T-helper 1 cell treated with Interleukin-12 subunit alpha and Interleukin-12 subunit beta and Interleukin-4 antibody, amounts not matched to agents 30 ng/mL and 1 ng/mL, for 36 hours (primary cell): ENCODE results near the gene CELF6. TPM values are rescaled to one million over a fixed set of nuclear protein-coding genes. Genes with fewer than 3 reads are reported as not detected.
"Not testable (repeated sequence)": the region's sequence is repeated elsewhere in the genome, so short reads cannot be mapped to it uniquely, and the experiment has no call there.

ENCODE experiments used
- intact Hi-C: fragments of 100-400 bp; cut with micrococcal nuclease; formaldehyde crosslinking; loops from one replicate; pipeline ENCODE4 v1.15.1; 2024
- total RNA-seq: library from RNA; stranded (reverse); gene quantifications from 2 replicates; pipeline ENCODE4 v1.2.3, GENCODE V29; 2022

CELF6 gene
- total RNA-seq, 1 donor from 2014 or later = 1.1 TPM

DNA sequence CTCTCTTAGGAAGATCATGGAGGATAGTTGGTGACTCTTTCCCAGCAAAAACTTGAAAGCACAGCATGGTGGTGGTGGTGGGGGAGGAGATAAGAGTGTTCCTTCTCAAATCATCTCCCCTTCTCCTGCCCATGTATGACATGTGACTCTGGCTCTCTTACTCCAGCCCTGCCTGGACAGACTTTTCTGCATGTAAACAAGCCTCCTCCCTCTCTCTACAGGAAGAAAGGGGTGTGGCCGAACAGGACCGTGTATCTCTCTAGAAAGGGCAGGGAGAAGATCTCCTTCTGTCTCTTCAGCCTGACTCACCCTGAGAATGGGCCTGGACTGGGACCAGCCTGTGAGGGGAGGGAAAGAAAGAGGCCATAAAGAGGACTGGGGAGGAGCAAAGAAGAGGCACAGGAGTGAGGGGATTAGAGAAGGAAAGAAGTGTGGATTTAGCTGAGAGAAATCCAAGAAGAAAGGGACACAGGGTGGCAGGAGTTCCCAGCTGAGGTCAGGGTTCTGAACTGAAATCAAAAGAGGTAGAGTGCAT is 1.5 kb downstream of the CELF6 start:
- intact Hi-C loops = no loop called here

DNA sequence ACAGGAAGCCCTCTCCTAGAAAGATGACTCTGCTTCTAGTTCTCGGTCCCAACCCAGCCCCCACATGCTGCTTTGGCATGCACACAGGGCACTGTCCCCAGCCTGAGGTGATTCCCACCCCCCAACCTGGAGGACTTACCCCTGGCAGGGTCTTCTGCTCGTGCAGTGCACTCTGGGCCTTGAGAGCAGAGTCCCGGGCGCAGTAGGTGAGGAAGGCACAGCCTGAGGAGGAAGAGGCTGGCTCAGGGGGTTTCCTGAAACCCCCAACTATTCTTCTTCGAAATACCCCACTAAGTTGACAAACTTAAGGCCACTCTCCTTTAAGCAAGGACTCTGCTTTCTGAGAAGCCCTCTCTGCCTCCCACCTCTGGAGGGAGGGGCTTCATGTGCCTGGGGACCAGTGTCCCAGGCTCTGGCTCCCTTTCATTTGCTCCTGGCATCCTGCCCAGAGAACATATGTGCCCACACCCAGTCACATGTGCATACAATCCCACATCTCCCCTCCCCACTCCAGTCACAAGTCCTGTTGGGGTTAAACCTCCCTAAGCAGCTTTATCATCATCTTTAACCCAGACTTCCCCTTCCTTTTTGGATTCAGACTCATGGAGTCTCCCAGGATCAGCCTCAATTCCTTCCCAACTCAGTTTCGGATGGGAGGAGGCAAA is 4.1 kb downstream of the CELF6 start:
- intact Hi-C loops = no loop called here

DNA sequence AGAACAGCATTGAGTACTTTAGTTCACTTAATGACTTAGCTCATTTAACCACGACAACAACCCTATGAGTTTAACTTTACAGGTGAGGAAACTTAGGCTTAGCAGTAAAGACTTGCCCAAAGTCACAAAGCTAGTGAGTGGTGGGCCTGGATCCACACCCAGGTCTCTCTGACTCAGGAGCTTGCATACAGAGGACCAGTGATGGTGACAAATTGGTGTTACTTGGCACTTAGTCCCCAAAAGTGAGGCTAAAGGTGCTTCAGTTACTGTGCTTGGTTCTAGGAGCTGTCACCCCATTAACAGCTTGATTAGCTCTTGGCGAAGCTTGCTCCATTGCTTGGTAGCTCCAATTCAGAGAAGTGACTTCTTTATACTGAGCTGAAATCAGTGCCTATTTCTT is 6.1 kb downstream of the CELF6 start:
- intact Hi-C loops = loop anchor here (2.0 kb wide), 1 partner anchor 63 kb away; the partner anchor contains the start of gene HEXA

GRCh38 chr15:72313448-72313840 is 6.5 kb downstream of the CELF6 start:
- intact Hi-C loops = loop anchor here (2.0 kb wide), 1 partner anchor 63 kb away; the partner anchor contains the start of gene HEXA

GRCh38 chr15:72312605-72313447 is 7.1 kb downstream of the CELF6 start:
- intact Hi-C loops = loop anchor here (1.0 to 2.0 kb wide), 3 partner anchors 64 to 220 kb away; partner anchors contain the start of genes ARIH1 and HEXA

DNA sequence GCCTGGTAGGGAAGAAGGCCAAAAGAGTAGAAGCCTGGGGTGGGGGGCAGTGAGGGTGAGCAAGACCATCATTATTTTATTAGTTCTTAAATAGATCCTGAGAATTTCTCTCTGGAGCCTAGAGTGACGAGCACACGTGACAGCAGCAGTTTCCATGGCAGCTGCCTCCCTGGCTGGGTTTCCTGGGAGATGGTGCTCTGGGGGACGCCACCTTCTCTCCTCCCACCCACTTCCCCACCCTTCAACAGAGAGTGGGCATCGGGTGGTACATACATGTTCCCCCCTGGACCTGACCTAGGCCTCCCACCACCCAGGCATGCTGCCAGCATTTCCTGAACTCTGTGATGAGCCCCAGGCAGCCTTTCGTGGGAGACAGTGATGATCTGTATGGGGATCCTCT is 12.9 kb downstream of the CELF6 start:
- intact Hi-C loops = loop anchor here (10.0 kb wide), 1 partner anchor 478 kb away; the partner anchor contains the start of gene ADPGK

GRCh38 chr15:72306211-72306785 is 13.7 kb downstream of the CELF6 start:
- intact Hi-C loops = loop anchor here (1.0 to 10.0 kb wide), 3 partner anchors 34 to 479 kb away; partner anchors contain the start of genes ADPGK, ARIH1 and PARP6

DNA sequence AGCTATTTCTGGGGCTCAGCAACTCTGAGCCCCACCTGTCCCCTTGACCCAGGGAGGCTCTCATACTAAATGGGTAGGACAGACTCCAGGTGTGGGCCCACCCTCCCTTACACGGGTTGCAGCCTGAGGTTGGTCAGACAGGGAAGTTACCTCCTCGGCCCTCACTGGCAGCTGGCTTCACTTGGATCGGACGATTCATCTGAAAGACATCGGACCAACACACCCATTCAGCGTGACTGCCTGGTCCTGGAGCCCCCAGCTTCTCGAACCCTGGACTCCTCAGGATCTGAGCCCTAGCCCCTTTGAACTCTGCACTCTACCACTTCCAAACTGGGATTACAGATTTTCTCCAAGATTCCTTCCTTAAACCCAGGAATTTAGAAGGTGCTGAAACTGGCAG is 15.4 kb downstream of the CELF6 start:
- intact Hi-C loops = loop anchor here (10.0 kb wide), 1 partner anchor 480 kb away; the partner anchor contains the start of gene ADPGK

- intact Hi-C loops = loop anchor here (10.0 kb wide), 1 partner anchor 482 kb away; the partner anchor contains the start of gene ADPGK
These were observed 17.0 kb downstream of the CELF6 start for GRCh38 chr15:72302955-72303354.

DNA sequence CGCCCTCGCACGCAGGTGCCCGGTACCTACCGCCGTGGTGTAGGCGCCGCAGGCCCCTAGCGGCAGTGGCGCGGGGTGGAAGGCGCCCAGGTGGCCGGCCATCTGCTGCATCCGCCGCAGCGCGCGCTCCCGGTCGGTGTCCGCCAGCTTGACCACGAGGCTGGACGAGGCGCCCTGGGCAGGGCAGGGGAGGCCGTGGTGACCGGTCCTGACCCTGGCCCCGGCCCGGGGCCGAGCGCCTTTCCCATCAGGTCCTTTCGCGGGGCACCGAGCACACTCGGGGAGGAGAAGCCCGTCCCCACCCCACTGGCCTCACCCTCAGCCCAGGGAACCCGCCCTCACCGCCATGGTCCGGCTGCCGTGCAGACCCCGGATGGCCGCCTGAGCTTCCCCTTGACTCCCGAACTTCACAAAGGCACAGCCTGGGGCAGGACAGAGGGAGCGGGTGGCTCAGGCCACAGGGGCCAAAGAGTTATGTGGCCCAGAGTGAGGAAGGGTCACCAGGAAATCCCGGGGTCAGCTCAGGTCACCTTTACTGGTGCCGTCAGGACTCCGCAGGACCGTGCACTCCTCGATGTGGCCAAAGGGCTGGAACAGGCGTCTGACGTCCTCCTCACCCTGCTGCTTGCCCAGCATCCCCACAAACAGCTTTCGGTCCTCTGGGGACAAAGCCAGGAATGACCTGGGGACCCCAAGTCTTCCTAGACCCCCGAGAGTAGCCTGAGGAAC is 30.2 kb downstream of the CELF6 start:
- intact Hi-C loops = no loop called here

- intact Hi-C loops = no loop called here
These were observed 31.0 kb downstream of the CELF6 start for GRCh38 chr15:72288796-72289596.

DNA sequence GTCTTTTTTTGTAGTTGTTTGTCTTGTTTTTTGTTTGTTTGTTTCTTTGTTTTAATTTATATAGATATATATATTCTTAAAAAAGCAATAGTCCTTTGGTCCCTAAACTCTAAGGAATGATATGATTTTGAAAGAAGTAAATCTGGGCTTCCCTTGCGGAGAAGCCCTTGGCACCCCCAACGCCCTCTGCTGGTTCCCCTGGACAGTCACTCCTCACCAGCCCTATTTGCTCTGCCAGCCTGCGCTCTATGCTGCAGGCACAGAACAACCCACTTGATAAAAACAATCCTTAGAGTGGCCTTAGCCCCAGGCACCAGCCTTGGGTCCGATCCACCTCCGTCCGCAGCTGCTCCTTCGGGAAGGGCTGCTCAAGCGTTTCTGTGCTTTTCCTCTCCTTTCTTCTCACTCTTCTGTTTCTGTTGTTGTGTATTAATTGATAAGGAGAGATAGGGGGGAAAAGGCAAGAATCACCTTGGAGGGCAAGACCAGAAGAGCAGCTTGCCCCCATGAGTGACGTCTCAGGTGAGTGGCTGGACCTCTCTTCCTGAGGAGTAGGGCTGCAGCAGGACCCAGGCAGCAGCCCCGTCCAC is 33.9 kb downstream of the CELF6 start:
- intact Hi-C loops = loop anchor here (1.0 kb wide), 1 partner anchor 87 kb away; no protein-coding TSS in a partner anchor

GRCh38 chr15:72285402-72285801 is 34.6 kb downstream of the CELF6 start:
- intact Hi-C loops = no loop called here

DNA sequence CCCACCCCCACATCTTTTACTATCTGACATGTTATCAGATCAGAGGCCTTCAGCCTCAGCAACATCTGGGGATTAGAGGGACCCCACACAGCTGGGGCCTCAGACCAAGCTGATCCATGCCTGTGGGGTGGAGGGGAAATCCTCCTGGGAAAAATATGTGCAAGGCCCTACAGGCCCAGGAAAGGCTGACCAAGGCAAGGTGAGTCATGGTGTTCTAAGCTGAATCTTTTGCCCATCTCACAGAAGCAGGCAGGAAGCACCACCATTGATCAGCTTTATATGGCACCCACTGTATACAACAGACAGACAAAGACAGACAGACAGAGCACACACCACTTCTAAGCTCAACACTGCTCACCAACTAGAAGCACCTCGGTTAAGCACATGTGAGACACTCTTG is 35.2 kb downstream of the CELF6 start:
- intact Hi-C loops = no loop called here

DNA sequence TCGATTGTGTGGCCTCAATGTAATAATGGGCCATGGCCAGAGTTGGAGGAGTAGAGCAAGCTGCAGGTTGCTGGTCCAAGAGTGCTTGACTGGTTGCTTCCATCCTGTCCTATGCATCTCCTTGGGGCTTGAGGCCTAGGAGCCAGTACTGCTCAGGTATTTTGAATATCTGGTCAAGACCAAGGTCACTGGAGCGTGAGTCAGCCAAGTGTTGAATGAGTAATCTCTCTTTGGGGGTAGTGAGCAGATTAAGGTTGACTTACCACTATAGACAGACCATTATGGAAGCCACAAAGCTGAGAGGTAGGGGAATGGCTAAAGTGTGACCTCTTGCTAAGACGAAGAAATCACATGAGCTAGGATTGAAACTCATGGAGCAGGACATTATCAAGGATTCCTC is 38.2 kb downstream of the CELF6 start:
- intact Hi-C loops = no loop called here

GRCh38 chr15:72280751-72281150 is 39.2 kb downstream of the CELF6 start:
- intact Hi-C loops = no loop called here

- intact Hi-C loops = no loop called here
These were observed 41.2 kb downstream of the CELF6 start for GRCh38 chr15:72278737-72279136.

DNA sequence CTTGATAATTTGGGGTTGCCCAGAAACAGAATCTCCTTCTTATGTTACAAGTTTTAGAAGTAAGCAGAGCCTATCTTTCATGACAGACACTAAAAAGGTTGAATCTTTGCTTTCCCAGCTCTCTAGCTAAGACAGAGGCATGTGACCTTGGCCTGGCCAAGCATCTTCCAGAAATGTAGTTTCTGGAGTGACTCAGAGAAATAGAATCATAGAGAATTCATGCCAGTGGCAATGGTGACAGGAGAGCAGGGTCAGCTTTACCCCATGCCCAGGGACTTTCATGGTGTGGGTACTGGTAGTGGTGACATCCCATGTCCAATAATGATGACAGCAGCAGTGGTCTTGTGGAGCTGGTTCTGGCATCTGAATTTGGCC is 43.6 kb downstream of the CELF6 start:
- intact Hi-C loops = no loop called here

GRCh38 chr15:72275635-72276325 is 44.2 kb downstream of the CELF6 start:
- intact Hi-C loops = not testable (repeated sequence)
